HCT116 (cell line): ENCODE data around the gene ADNP. TPM values are rescaled to one million over a fixed set of nuclear protein-coding genes. Genes with fewer than 3 reads are reported as not detected.

Experiments used
- ATAC-seq: fragments of 200-7000 bp; cut with Tn5 transposase; 2 replicates; pipeline ENCODE4 v1.9.1; 2020; ENCODE audit warnings: mild to moderate bottlenecking, moderate library complexity
- BruUV-seq: library from RNA; stranded (reverse); fragments of 400-500 nt; replicated peaks from 2 replicates; lab custom pipeline; 2021; lab: Mats Ljungman, UMichigan
- CTCF ChIA-PET: fragments of 300-600 bp; sonication (Branson Sonifier 250); formaldehyde crosslinking; loops from one replicate; lab custom pipeline; 2021; ENCODE audit warnings: antibody characterized with exemption; lab: Charles Lee
- POLR2A ChIA-PET: fragments of 300-600, 350-600 bp; sonication (Branson Sonifier 250); formaldehyde crosslinking; loops from one replicate; lab custom pipeline; 2021; ENCODE audit warnings: antibody characterized with exemption; lab: Charles Lee
- RAD21 ChIA-PET, 2 experiments: fragments of 300-600 bp; sonication (Branson Sonifier 250); formaldehyde crosslinking; loops; one replicate each; lab custom pipeline; 2023; ENCODE audit warnings: low total read pairs in 2 of 2; ENCODE audit not compliant: uncharacterized antibody in 2 of 2, unreplicated experiment in 2 of 2, low non-redundant PET in 1 of 2; lab: Charles Lee
- DNase-seq: peaks from one replicate; pipeline ENCODE4 v3.0.0-alpha.2; 2010; ENCODE audit warnings: low read depth, low spot score
- H2AFZ ChIP-seq: fragments of 200-600 bp; shearing (Covaris generic), sonication (generic); 2 replicates; pipeline ENCODE4 v1.6.1; 2017; ENCODE audit warnings: low read depth, mixed run types, mixed read lengths, antibody characterized with exemption, low read length; ENCODE audit not compliant: poor library complexity, severe bottlenecking
- H3K27ac ChIP-seq: 2 replicates; pipeline ENCODE4 v1.5.1; 2012; ENCODE audit warnings: low read depth, low read length
- H3K27me3 ChIP-seq: fragments of 200-600 bp; sonication (generic); 2 replicates; pipeline ENCODE4 v1.6.1; 2016; ENCODE audit warnings: mixed run types, low read length, mixed read lengths; ENCODE audit not compliant: insufficient read depth
- H3K36me3 ChIP-seq, 2 experiments: fragments of 200-500 bp in 1 of 2; fragments of 200-600 bp in 1 of 2; sonication (Bioruptor generic) in 1 of 2; sonication (generic) in 1 of 2; 2 replicates each; pipeline versions ENCODE4 v1.5.1 to v1.6.1; 2014 to 2016; ENCODE audit warnings: low read length in 2 of 2, inconsistent platforms in 1 of 2, mixed read lengths in 1 of 2, mixed run types in 1 of 2; ENCODE audit not compliant: insufficient read depth in 2 of 2, control insufficient read depth in 1 of 2
- H3K4me1 ChIP-seq, 2 experiments: fragments of 200-600 bp in 1 of 2; sonication (generic) in 1 of 2; 2 replicates each; pipeline versions ENCODE4 v1.5.1 to v1.6.1; 2012 to 2017; ENCODE audit warnings: low read length in 2 of 2, inconsistent platforms in 1 of 2, mild to moderate bottlenecking in 1 of 2, mixed read lengths in 1 of 2, mixed run types in 1 of 2, moderate library complexity in 1 of 2; ENCODE audit not compliant: insufficient read depth in 2 of 2, control insufficient read depth in 1 of 2
- H3K4me2 ChIP-seq: fragments of 200-600 bp; sonication (generic); 2 replicates; pipeline ENCODE4 v1.6.1; 2017; ENCODE audit warnings: mixed run types, low read length, mixed read lengths
- H3K4me3 ChIP-seq, 2 experiments: fragments of 200-600 bp in 1 of 2; sonication (generic) in 1 of 2; replicated peaks in 1 of 2; 2 replicates each; pipeline ENCODE4 v1.5.1; 2011 to 2016; ENCODE audit warnings: low read length in 2 of 2, control low read depth in 1 of 2, low read depth in 1 of 2, mild to moderate bottlenecking in 1 of 2, mixed read lengths in 1 of 2, mixed run types in 1 of 2
- H3K79me2 ChIP-seq: fragments of 200-600 bp; sonication (generic); 2 replicates; pipeline ENCODE4 v1.6.1; 2017; ENCODE audit warnings: mild to moderate bottlenecking, mixed run types, low read length, moderate library complexity, mixed read lengths; ENCODE audit not compliant: insufficient read depth
- H3K9ac ChIP-seq: fragments of 200-600 bp; sonication (generic); 2 replicates; pipeline ENCODE4 v1.6.1; 2016; ENCODE audit warnings: low read length, mixed read lengths
- H3K9me2 ChIP-seq: fragments of 200-600 bp; sonication (generic), shearing (Covaris generic); 2 replicates; pipeline ENCODE4 v1.6.1; 2017; ENCODE audit warnings: mixed run types, mild to moderate bottlenecking, moderate library complexity; ENCODE audit not compliant: insufficient read depth
- H3K9me3 ChIP-seq, 2 experiments: fragments of 200-500 bp in 1 of 2; fragments of 200-600 bp in 1 of 2; sonication (Bioruptor generic) in 1 of 2; sonication (generic) in 1 of 2; 2 replicates each; pipeline ENCODE4 v1.6.1; 2014 to 2017; ENCODE audit warnings: low read length in 2 of 2, mixed read lengths in 2 of 2, inconsistent platforms in 1 of 2, low read depth in 1 of 2, mild to moderate bottlenecking in 1 of 2, mixed run types in 1 of 2, moderate library complexity in 1 of 2; ENCODE audit not compliant: control insufficient read depth in 1 of 2, insufficient read depth in 1 of 2
- H4K20me1 ChIP-seq: fragments of 200-600 bp; sonication (generic), shearing (Covaris generic); 2 replicates; pipeline ENCODE4 v1.6.1; 2017; ENCODE audit warnings: mixed run types, mild to moderate bottlenecking, moderate library complexity; ENCODE audit not compliant: insufficient read depth
- CEBPB ChIP-seq: IDR thresholded peaks from 2 replicates; pipeline ENCODE4 v1.6.1; 2012; ENCODE audit warnings: low read depth
- EGR1 ChIP-seq: IDR thresholded peaks from 2 replicates; pipeline ENCODE4 v1.6.1; 2012; ENCODE audit warnings: low read depth
- EZH2phosphoT487 ChIP-seq: fragments of 200-600 bp; IDR thresholded peaks from 2 replicates; pipeline ENCODE4 v1.6.1; 2018; ENCODE audit warnings: antibody characterized with exemption, borderline replicate concordance
- SIN3A ChIP-seq: IDR thresholded peaks from 2 replicates; pipeline ENCODE4 v1.6.1; 2012; ENCODE audit warnings: low read depth
- SP1 ChIP-seq: IDR thresholded peaks from 2 replicates; pipeline ENCODE4 v1.6.1; 2012; ENCODE audit warnings: low read depth
- SRF ChIP-seq: IDR thresholded peaks from 2 replicates; pipeline ENCODE4 v1.6.1; 2012; ENCODE audit warnings: low read depth
- ZNF274 ChIP-seq: fragments of 200-500 bp; sonication (Bioruptor generic); IDR thresholded peaks from 2 replicates; pipeline ENCODE4 v1.6.1; 2014; ENCODE audit warnings: mild to moderate bottlenecking, low read depth, low read length, inconsistent platforms
- intact Hi-C: fragments of 100-400 bp; cut with micrococcal nuclease; formaldehyde crosslinking; loops from 2 replicates; pipeline ENCODE4 v1.10.0; 2022
- total RNA-seq: library from RNA; stranded (reverse); gene quantifications from one replicate; pipeline ENCODE4 v1.2.1, GENCODE V29; 2021; ENCODE audit not compliant: unreplicated experiment
- TF ChIP-seq, protein P1 (sequence below): IDR thresholded peaks from 2 replicates; pipeline ENCODE4 v1.6.1; 2011; ENCODE audit warnings: mild to moderate bottlenecking, low read length, moderate library complexity; ENCODE audit not compliant: insufficient replicate concordance; ENCODE audit errors: extremely low read depth
- TF ChIP-seq, protein P2 (sequence below): IDR thresholded peaks from 2 replicates; pipeline ENCODE4 v1.6.1; 2012
- TF ChIP-seq, protein P3 (sequence below): IDR thresholded peaks from 2 replicates; pipeline ENCODE4 v1.6.1; 2012
- TF ChIP-seq, protein P4 (sequence below): IDR thresholded peaks from 2 replicates; pipeline ENCODE4 v1.6.1; 2012; ENCODE audit warnings: low read depth

ADNP gene
- total RNA-seq, 1 experiment from 2014 or later: 85.9 TPM

DNA sequence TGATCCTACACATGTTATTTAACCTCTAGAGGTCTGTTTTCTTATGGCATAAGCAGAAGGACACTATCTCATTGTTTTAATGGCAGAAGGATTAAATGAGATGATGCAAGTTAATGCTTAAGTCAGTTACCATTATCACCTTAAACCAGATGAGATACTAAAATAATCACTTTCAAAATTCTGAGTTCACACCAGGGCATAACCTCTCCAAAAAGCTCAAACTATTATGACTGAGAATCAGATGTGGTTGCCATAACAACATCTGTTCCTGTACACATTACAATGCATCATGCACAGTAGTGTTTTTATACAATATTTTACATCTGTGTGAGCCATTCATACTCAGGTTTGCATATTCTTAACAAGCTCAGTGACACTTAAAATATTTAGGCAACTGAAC is 10.2 kb downstream of the ADNP start (continued):
- TF ChIP-seq, protein P1, sequence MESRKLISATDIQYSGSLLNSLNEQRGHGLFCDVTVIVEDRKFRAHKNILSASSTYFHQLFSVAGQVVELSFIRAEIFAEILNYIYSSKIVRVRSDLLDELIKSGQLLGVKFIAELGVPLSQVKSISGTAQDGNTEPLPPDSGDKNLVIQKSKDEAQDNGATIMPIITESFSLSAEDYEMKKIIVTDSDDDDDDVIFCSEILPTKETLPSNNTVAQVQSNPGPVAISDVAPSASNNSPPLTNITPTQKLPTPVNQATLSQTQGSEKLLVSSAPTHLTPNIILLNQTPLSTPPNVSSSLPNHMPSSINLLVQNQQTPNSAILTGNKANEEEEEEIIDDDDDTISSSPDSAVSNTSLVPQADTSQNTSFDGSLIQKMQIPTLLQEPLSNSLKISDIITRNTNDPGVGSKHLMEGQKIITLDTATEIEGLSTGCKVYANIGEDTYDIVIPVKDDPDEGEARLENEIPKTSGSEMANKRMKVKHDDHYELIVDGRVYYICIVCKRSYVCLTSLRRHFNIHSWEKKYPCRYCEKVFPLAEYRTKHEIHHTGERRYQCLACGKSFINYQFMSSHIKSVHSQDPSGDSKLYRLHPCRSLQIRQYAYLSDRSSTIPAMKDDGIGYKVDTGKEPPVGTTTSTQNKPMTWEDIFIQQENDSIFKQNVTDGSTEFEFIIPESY: no peak
- TF ChIP-seq, protein P2, sequence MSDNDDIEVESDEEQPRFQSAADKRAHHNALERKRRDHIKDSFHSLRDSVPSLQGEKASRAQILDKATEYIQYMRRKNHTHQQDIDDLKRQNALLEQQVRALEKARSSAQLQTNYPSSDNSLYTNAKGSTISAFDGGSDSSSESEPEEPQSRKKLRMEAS: no peak
- TF ChIP-seq, protein P3, sequence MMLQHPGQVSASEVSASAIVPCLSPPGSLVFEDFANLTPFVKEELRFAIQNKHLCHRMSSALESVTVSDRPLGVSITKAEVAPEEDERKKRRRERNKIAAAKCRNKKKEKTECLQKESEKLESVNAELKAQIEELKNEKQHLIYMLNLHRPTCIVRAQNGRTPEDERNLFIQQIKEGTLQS: no peak
- TF ChIP-seq SRF (no peak), EZH2phosphoT487 (no peak), ZNF274 (no peak), EGR1 (no peak), SP1 (no peak)

DNA sequence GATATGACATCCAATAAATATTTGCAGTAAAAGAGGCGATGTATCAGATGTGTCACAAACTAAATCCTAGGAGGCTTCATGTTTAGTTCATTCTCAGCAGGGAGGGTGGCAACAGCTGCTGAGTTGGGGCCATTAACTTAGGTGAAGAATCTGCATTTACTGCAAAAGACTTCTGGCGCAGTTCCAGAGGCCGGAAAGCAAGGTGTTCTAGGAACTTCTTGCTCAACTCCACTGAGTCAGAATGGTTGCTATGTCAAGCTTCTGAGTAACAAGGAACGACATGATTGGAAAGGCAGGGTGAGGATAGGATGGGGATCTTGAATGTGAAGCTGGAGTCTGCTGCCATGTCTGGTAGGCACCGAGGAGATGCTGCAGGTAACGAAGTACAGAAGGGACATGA is 11.7 kb downstream of the ADNP start:
- H4K20me1 ChIP-seq: peaks cover 61% of the 10 kb centered on the region; the same call in 1 of the 2 replicates
- H3K4me2 ChIP-seq: no peak overlapping the region
- H3K9ac ChIP-seq: no peak overlapping the region
- DNase-seq (no peak), ATAC-seq (no peak)
- TF ChIP-seq, protein P4, sequence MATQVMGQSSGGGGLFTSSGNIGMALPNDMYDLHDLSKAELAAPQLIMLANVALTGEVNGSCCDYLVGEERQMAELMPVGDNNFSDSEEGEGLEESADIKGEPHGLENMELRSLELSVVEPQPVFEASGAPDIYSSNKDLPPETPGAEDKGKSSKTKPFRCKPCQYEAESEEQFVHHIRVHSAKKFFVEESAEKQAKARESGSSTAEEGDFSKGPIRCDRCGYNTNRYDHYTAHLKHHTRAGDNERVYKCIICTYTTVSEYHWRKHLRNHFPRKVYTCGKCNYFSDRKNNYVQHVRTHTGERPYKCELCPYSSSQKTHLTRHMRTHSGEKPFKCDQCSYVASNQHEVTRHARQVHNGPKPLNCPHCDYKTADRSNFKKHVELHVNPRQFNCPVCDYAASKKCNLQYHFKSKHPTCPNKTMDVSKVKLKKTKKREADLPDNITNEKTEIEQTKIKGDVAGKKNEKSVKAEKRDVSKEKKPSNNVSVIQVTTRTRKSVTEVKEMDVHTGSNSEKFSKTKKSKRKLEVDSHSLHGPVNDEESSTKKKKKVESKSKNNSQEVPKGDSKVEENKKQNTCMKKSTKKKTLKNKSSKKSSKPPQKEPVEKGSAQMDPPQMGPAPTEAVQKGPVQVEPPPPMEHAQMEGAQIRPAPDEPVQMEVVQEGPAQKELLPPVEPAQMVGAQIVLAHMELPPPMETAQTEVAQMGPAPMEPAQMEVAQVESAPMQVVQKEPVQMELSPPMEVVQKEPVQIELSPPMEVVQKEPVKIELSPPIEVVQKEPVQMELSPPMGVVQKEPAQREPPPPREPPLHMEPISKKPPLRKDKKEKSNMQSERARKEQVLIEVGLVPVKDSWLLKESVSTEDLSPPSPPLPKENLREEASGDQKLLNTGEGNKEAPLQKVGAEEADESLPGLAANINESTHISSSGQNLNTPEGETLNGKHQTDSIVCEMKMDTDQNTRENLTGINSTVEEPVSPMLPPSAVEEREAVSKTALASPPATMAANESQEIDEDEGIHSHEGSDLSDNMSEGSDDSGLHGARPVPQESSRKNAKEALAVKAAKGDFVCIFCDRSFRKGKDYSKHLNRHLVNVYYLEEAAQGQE: no peak
- no peak for TF ChIP-seq SIN3A
- TF ChIP-seq CEBPB: peak; percentile 24; the same call in 1 of the 2 replicates
- BruUV-seq: no TSS peak
- RAD21 ChIA-PET: no interaction called here
- peaks cover 0 to 7% of the 10 kb centered on the region in 2 experiments; a peak in 2 of 4 replicates for H3K4me1 ChIP-seq
- peaks cover 100% of the 10 kb centered on the region for H3K79me2 ChIP-seq
- CTCF ChIA-PET: interaction anchor here (1.1 to 1.7 kb wide), 2 partner anchors 10 kb away, joined by 5 to 7 read pairs; no protein-coding TSS in a partner anchor
- no peaks in the 10 kb centered on the region for H3K27me3 ChIP-seq
- H2AFZ ChIP-seq: no peak overlapping the region
- no peaks in the 10 kb centered on the region for H3K9me2 ChIP-seq
- no peak overlapping the region for H3K27ac ChIP-seq
- POLR2A ChIA-PET: no interaction called here
- intact Hi-C loops: no loop called here
- no peaks in the 10 kb centered on the region for H3K9me3 ChIP-seq
- peaks cover 15 to 21% of the 10 kb centered on the region in 2 experiments; a peak in 3 of 4 replicates for H3K36me3 ChIP-seq
- H3K4me3 ChIP-seq: no peak overlapping the region
